Sigmoid colon (tissue), 4 donors: ENCODE measurements around the gene SGPL1.

Experiments used
- CTCF ChIP-seq, 4 experiments: fragments of 450-650 bp in 3 of 4; fragments of 200-600 bp in 1 of 4; IDR thresholded peaks; one replicate each; pipeline ENCODE4 v1.5.1; 2016 to 2019; ENCODE audit warnings: antibody characterized with exemption in 4 of 4, mild to moderate bottlenecking in 3 of 4, moderate library complexity in 2 of 4
- EP300 ChIP-seq, 4 donors: sonication (generic); formaldehyde crosslinking; IDR thresholded peaks; one replicate each; pipeline ENCODE4 v1.6.1; 2017; ENCODE audit warnings: antibody characterized with exemption in 4 of 4
- POLR2A ChIP-seq, 2 donors: fragments of 450-650 bp; IDR thresholded peaks; one replicate each; pipeline ENCODE4 v1.6.1; 2016; ENCODE audit warnings: antibody characterized with exemption in 2 of 2, mild to moderate bottlenecking in 2 of 2, moderate library complexity in 2 of 2
- POLR2AphosphoS5 ChIP-seq, 4 donors: sonication (generic); formaldehyde crosslinking; IDR thresholded peaks; one replicate each; pipeline ENCODE4 v1.6.1; 2017; ENCODE audit warnings: antibody characterized with exemption in 4 of 4

- TF ChIP-seq POLR2A (IDR thresholded peaks at IDR 0.05), result no peak
- TF ChIP-seq CTCF (IDR thresholded peaks at IDR 0.05), result no peak
- TF ChIP-seq EP300 (IDR thresholded peaks at IDR 0.05), result no peak
- no peak for TF ChIP-seq POLR2AphosphoS5 (IDR thresholded peaks at IDR 0.05)
Observed at GRCh38 chr10:70885481-70885880, 69.7 kb downstream of the SGPL1 start.
